K562 (cell line): ENCODE data around the gene CTNS. TPM values are rescaled to one million over a fixed set of nuclear protein-coding genes. Genes with fewer than 3 reads are reported as not detected.

Experiments used
- ATAC-seq: fragments of 200-7000 bp; cut with Tn5 transposase; 3 replicates; pipeline ENCODE4 v1.9.1; 2020; ENCODE audit warnings: moderate library complexity
- BruUV-seq: library from RNA; stranded (reverse); fragments of 400-500 nt; replicated peaks from 2 replicates; lab custom pipeline; 2021; lab: Mats Ljungman, UMichigan
- CTCF ChIA-PET: fragments of 300-600 bp; formaldehyde crosslinking; extraction: SDS; loops from one replicate; lab custom pipeline; 2021; ENCODE audit warnings: low intra/inter-chr PET ratio; lab: Yijun Ruan, JAX
- POLR2A ChIA-PET: fragments of 300-600, 350-650 bp; sonication (Branson Sonifier 250); formaldehyde crosslinking; extraction: SDS; loops from one replicate; lab custom pipeline; 2021; ENCODE audit warnings: antibody characterized with exemption, inconsistent platforms; lab: Yijun Ruan, JAX
- DNase-seq, 4 experiments: peaks; one replicate each; pipeline versions ENCODE4 v3.0.0 to v3.0.0-alpha.2; 2011 to 2018; ENCODE audit warnings: low spot score in 3 of 4, mixed read lengths in 3 of 4; ENCODE audit errors: extremely low read depth in 1 of 4
- FAIRE-seq: peaks from 2 replicates; lab custom pipeline; 2011; peaks lifted over from hg19 to GRCh38; lab: Jason Lieb, UNC
- H2AFZ ChIP-seq: 2 replicates; pipeline ENCODE4 v1.6.0; 2011; ENCODE audit warnings: low read depth, low read length, control low read depth, inconsistent platforms
- H3K27ac ChIP-seq: fragments of 200-600 bp; 3 replicates; pipeline ENCODE4 v1.8.0; 2011; ENCODE audit warnings: low read depth, mild to moderate bottlenecking, control low read depth, inconsistent platforms, low read length, moderate library complexity, mixed read lengths; ENCODE audit errors: extremely low read depth
- H3K27me3 ChIP-seq, 2 experiments: fragments of 300-600 bp in 1 of 2; 2 replicates in 1 of 2; 3 replicates in 1 of 2; pipeline versions ENCODE4 v1.6.0 to v1.8.0; 2011; ENCODE audit warnings: inconsistent platforms in 2 of 2, low read length in 2 of 2, mild to moderate bottlenecking in 1 of 2, mixed read lengths in 1 of 2, moderate library complexity in 1 of 2; ENCODE audit not compliant: control insufficient read depth in 2 of 2, insufficient read depth in 2 of 2
- H3K36me3 ChIP-seq: fragments of 300-600 bp; 3 replicates; pipeline ENCODE4 v1.8.0; 2011; ENCODE audit warnings: mild to moderate bottlenecking, low read length, inconsistent platforms; ENCODE audit not compliant: control insufficient read depth, insufficient read depth
- H3K4me1 ChIP-seq, 2 experiments: fragments of 200-600 bp in 1 of 2; replicated peaks in 1 of 2; 2 replicates in 1 of 2; 3 replicates in 1 of 2; pipeline versions ENCODE4 v1.5.1 to v1.8.0; 2011; ENCODE audit warnings: inconsistent platforms in 2 of 2, low read length in 2 of 2, mild to moderate bottlenecking in 1 of 2, mixed read lengths in 1 of 2, moderate library complexity in 1 of 2; ENCODE audit not compliant: control insufficient read depth in 2 of 2, insufficient read depth in 2 of 2
- H3K4me2 ChIP-seq: 2 replicates; pipeline ENCODE4 v1.6.1; 2011; ENCODE audit warnings: low read length, control low read depth, inconsistent platforms, mixed read lengths; ENCODE audit not compliant: insufficient read depth
- H3K4me3 ChIP-seq: fragments of 200-600 bp; sonication (generic), shearing (Covaris generic); 2 replicates; pipeline ENCODE4 v1.5.1; 2016; ENCODE audit warnings: control low read depth, inconsistent platforms
- H3K79me2 ChIP-seq: fragments of 200-600 bp; 3 replicates; pipeline ENCODE4 v1.8.0; 2011; ENCODE audit warnings: low read length, inconsistent platforms; ENCODE audit not compliant: control insufficient read depth, insufficient read depth
- H3K9ac ChIP-seq, 2 experiments: 2 replicates each; pipeline versions ENCODE4 v1.6.0 to v1.6.1; 2011; ENCODE audit warnings: low read depth in 2 of 2, low read length in 2 of 2, control low read depth in 1 of 2, inconsistent platforms in 1 of 2, mild to moderate bottlenecking in 1 of 2, mixed read lengths in 1 of 2; ENCODE audit not compliant: insufficient read depth in 1 of 2
- H3K9me1 ChIP-seq: one replicate; pipeline ENCODE4 v1.6.0; 2011; ENCODE audit warnings: inconsistent platforms, mild to moderate bottlenecking, low read length, moderate library complexity; ENCODE audit not compliant: control insufficient read depth, insufficient read depth
- H3K9me3 ChIP-seq: replicated peaks from 2 replicates; pipeline ENCODE4 v1.5.1; 2011; ENCODE audit warnings: low read depth, low read length, inconsistent platforms; ENCODE audit not compliant: control insufficient read depth, insufficient read depth
- H4K20me1 ChIP-seq: replicated peaks from 2 replicates; pipeline ENCODE4 v1.6.1; 2011; ENCODE audit warnings: low read length, inconsistent platforms, mixed read lengths; ENCODE audit not compliant: control insufficient read depth, insufficient read depth
- FOXA1 ChIP-seq: fragments of 450-650 bp; IDR thresholded peaks from 2 replicates; pipeline ENCODE4 v1.6.1; 2016; ENCODE audit warnings: mild to moderate bottlenecking, borderline replicate concordance
- GABPB2 ChIP-seq: fragments of 250-450 bp; sonication (Bioruptor Pico); conservative IDR thresholded peaks from 2 replicates; pipeline ENCODE4 v1.5.1; 2021; ENCODE audit warnings: mild to moderate bottlenecking
- GTF3C2 ChIP-seq: IDR thresholded peaks from 3 replicates; pipeline ENCODE4 v1.6.1; 2011; ENCODE audit warnings: borderline replicate concordance, mild to moderate bottlenecking, moderate library complexity; ENCODE audit not compliant: insufficient read length; ENCODE audit errors: extremely low read depth
- HOXB6 ChIP-seq: fragments of 250-450 bp; sonication (Bioruptor Pico); IDR thresholded peaks from 2 replicates; pipeline ENCODE4 v1.5.1; 2022; ENCODE audit warnings: mild to moderate bottlenecking, borderline replicate concordance
- RERE ChIP-seq: sonication (generic); formaldehyde crosslinking; IDR thresholded peaks from 2 replicates; pipeline ENCODE4 v1.8.0; 2023; ENCODE audit warnings: missing genetic modification reagents, mild to moderate bottlenecking, borderline replicate concordance
- SPI1 ChIP-seq: IDR thresholded peaks from 2 replicates; pipeline ENCODE4 v1.6.1; 2011; ENCODE audit warnings: low read depth, low read length, control low read depth, borderline replicate concordance
- TRIM24 ChIP-seq, 2 experiments: fragments of 450-650 bp; IDR thresholded peaks; 2 replicates each; pipeline ENCODE4 v1.6.1; 2016
- WGBS: fragments of 100-300 bp; shearing (Covaris generic); methylation state at CpG from one replicate; pipeline ENCODE4 v1.1.6; 2016; ENCODE audit warnings: low coverage, mixed read lengths; ENCODE audit not compliant: insufficient coverage; ENCODE audit errors: missing lambda C conversion rate; 5-methylcytosine and 5-hydroxymethylcytosine counted together
- in situ Hi-C: fragments of 300-500 bp; cut with MboI; formaldehyde crosslinking; loops from 4 replicates; pipeline ENCODE4 v1.15.0; 2018; ENCODE audit warnings: inconsistent platforms, mixed read lengths
- intact Hi-C: fragments of 100-400 bp; cut with micrococcal nuclease; formaldehyde crosslinking; loops from 2 replicates; pipeline ENCODE4 v1.14.2; 2022
- polyA plus RNA-seq, 8 experiments: library from polyadenylated mRNA; depleted of rRNA in 4 of 8; stranded (reverse) in 5 of 8; unstranded in 3 of 8; fragments of >200 nt; fragmentation: Nextera tagmentation in 2 of 8; fragmentation: Illumina TruSeq in 1 of 8; extraction: Ambion mirVana in 2 of 8; extraction: Trizol in 1 of 8; gene quantifications; 2 replicates each; pipeline versions ENCODE4 v1.2.1 to v1.2.3, GENCODE V29; 2011 to 2014; ENCODE audit warnings: inconsistent platforms in 1 of 8, missing spikeins in 1 of 8
- total RNA-seq, 7 experiments: library from RNA; depleted of rRNA in 6 of 7; stranded (reverse); fragments of >200 nt in 6 of 7; fragmentation: Illumina TruSeq in 2 of 7; extraction: Trizol in 2 of 7; gene quantifications; 2 replicates each; pipeline versions ENCODE4 v1.2.1 to v1.2.3, GENCODE V29; 2011 to 2021; ENCODE audit warnings: low replicate concordance in 1 of 7
- TF ChIP-seq, protein P1 (sequence below): fragments of 250-450 bp; sonication (Bioruptor Pico); IDR thresholded peaks from 2 replicates; pipeline ENCODE4 v1.5.0; 2021; ENCODE audit warnings: mild to moderate bottlenecking, moderate library complexity

CTNS gene
- total and polyA plus RNA-seq, 9 of the 15 experiments (the other 6 are each of a cell fraction or from before 2014, with no cell fraction given), result 0.66 to 8.4 (median 4.9) TPM

DNA sequence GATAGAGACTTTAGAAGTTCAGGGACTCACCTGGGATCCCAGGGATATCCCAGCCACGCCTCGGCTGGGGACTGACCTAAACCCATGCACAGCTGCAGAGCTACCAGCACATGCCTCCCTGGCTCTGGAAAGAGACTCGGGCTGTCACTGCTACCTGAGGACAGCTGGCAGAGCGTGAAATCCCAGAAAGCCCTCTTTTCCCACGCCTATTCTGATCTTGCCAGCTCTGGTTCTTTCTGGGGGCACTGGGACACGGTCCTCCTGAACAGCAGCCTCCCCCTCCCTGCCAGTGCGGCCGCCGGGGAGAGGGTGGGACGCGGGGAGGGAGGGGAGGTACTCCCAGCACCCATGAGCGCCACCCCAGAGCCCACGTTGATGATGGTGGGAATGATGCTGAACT lies 48.6 kb downstream of the CTNS start (continued):
- TF ChIP-seq, protein P1, sequence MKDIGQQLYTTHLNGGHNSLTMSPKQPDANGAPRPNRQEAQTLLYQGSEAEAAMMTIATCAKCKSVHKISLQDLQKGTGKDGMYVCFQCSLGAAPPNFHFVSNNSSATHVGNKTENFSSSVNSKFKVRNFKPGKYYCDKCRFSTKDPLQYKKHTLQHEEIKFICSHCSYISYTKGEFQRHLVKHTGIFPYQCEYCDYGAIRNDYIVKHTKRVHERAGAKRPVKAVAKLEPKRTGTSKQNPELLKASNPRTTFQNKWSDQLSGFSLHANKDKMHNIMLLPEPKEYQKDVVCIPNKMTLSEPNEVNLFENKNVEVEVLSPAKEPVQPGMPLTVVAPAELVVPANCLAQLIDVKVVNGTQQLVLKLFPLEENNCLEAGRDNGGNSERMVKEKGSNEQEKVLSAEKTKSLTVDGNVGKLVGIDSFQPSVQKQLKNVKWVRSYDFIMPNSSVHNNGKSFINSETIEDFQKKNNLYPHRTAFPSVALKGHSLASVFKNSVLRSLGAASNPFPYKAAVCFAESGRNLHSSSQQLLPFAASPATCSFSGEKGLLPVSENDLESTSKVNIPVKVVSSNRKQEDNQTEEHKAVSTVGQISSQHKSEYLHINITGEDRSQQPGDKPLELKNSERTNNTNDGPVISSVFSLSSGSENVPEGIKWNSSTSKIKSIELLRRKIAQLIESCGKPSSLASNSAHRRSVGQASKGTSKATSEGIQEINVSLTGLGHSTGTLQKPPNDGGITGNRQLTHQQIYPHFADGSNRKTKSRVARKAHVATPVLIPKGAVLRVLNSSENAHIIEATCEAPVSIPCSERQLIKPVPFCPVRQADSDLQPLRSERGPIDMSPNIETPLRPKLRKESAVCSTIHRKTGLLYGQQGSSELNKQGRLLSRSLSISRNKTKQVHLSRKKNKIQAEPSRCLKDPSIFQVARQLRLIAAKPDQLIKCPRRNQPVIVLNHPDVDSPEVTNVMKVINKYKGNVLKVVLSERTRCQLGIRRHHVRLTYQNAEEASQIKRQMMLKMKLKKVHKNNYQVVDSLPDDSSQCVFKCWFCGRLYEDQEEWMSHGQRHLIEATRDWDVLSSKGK (CRISPR knock-in tag), result no peak

DNA sequence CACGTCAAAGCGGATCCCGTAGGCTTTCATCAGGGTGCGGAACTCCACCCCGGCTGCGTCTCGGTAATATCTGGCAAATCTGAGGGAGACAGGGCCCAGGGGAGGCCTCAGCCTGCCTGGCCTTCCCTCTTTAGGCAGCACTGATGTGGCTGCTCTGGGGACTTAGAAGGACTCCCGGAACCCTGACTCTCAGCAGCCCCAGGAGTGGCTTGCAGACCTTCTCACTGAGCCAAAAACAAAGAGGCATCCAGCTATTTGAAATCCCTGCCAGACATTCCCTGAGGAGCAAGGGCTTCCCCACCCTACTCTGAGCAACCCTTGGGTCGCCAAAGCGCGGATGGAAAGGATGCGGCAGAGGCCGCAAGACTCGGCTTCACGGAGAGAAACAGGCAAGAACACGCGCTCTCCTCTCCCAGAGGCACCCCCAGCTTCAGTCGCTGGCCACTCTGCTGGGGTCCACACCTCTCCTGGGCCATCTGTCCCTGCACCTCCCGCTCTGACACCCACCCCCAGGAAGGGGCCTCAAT lies 51.5 kb downstream of the CTNS start:
- Histone ChIP-seq H3K79me2 (no peaks in the 10 kb centered on the region), H3K9ac (no peak overlapping the region), H3K9me1 (no peaks in the 10 kb centered on the region), H3K4me1 (peaks cover 0 to 28% of the 10 kb centered on the region in 2 experiments; a peak in 2 of 5 replicates), H4K20me1 (no peaks in the 10 kb centered on the region), H3K36me3 (no peaks in the 10 kb centered on the region), H3K27ac (no peak overlapping the region), H3K9me3 (no peaks in the 10 kb centered on the region), H2AFZ (no peak overlapping the region), H3K4me3 (no peak overlapping the region), H3K27me3 (no peaks in the 10 kb centered on the region), H3K4me2 (no peak overlapping the region)
- ChIA-PET POLR2A (interaction anchor here (0.6 kb wide), 1 partner anchor 14 kb away, joined by 3 read pairs; no protein-coding TSS in a partner anchor), CTCF (no interaction called here)
- in situ Hi-C loops (no loop called here), intact Hi-C loops (loop anchor here (10.0 kb wide), 1 partner anchor 643 kb away; no protein-coding TSS in a partner anchor)
- 11% methylated on average over 12 of the region's 19 CpGs for WGBS
- ATAC-seq (peak; percentile 72), FAIRE-seq (no peak), DNase-seq (peak in 2 of 4 experiments; percentile 33)
- no TSS peak for BruUV-seq
- no peak for TF ChIP-seq GABPB2 (CRISPR knock-in tag)
- TF ChIP-seq HOXB6 (CRISPR knock-in tag), result no peak
- TF ChIP-seq SPI1, result no peak
- TF ChIP-seq FOXA1, result no peak
- no peak for TF ChIP-seq RERE
- TF ChIP-seq TRIM24 (IDR thresholded peaks at IDR 0.05), result no peak
- no peak for TF ChIP-seq GTF3C2
